GM18520 (cell line): ENCODE measurements around the gene TEC.
"Not testable (repeated sequence)": the region's sequence is repeated elsewhere in the genome, so short reads cannot be mapped to it uniquely, and the experiment has no call there.

ENCODE experiments used
- ATAC-seq: cut with Tn5 transposase; IDR thresholded peaks from one replicate; pipeline ENCODE4 v1.9.1; 2021; ENCODE audit not compliant: unreplicated experiment

Gene TEC

DNA sequence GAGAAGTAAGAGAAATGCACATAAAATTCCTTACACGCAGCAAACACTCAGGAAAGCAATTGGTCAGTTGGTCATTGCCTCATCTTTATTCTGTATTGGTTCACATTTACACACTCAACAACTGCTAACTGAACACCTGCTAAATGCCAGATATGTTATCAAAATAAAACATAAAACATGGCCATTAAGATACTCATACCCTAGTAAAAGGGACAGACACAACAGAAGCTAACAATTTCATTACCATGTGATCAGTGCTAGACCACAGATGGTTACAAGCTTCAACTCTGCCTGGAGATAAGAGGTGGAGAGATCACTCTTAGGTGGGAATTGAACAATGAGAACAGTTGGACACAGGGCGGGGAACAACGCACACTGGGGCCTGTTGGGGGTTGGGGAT, 26.2 kb downstream of the TEC start:
- no peak for ATAC-seq

DNA sequence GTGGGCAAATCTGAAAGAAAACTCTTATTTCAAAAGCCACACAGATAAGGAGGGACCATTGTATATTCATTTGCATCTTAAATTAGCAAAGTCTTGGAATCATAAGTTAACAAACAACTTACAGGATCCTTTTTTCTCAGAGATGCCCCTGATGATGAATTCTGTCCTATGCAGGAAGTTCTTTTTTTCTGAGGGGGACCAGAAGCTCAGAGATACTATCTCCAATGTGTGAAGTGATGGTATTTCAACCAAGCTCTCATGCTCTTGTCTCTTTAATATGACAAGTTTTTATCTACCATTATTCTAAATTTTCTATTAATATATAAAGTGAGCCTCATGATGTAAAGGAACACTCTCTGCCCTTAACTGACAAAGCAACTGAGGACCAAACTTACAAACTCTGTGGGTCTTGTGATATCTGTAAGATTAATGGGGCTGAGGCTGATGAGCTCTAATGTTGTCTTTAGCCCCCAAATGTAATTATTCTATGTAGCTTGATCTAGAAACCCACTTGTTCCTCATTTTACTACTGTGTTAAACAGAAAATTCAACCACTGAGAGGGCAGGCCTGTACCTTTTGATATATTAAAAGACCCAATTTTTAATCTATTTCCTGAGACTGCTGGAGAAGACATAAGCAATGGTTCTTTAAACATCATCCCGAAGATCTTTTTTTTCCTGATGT, 27.0 kb downstream of the TEC start:
- ATAC-seq, result no peak

DNA sequence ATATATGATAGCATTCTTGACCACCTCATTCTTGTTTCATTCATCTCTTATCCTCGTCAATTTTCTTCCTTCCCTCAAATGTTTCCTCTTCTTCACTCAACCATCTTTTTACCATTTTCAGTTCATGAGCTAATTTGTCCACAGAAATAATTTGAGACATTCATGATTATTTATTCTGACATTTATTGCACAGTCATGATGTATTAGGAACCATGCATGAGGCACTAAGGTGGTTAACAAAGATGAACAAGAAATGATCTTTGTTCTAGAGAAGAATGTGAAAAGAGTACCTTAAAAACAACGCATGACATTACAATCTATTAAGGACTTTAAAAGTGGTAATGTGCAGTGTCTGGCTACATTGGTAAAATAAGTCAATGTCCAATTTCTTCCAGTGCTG, 27.9 kb downstream of the TEC start:
- no peak for ATAC-seq

GRCh38 chr4:48237996-48238645, 31.5 kb downstream of the TEC start:
- no peak for ATAC-seq

- ATAC-seq, result no peak
Observed at GRCh38 chr4:48235050-48235449, 34.6 kb downstream of the TEC start.

DNA sequence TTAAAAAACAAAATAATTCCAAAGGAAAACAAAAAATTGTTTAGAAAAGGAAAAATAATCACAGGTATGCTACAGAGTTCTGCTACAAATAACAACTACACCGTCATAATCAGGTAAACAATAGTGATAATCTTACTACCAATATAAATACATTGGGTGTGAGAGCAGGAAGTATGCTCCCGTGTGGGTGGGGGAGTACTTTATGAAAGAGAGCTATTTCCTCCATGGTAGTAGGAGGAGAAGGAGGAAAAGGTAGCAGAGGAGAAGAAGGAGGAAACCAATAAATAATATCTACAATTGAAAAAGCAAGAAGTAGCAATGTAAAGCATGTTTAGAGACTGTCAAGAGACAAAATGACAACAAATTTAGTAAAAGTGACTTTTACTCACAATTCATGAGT, 35.1 kb downstream of the TEC start:
- no peak for ATAC-seq

- ATAC-seq, result no peak
Observed at GRCh38 chr4:48228949-48229348, 40.7 kb downstream of the TEC start.

- ATAC-seq, result no peak
Observed at GRCh38 chr4:48227662-48228061, 42.0 kb downstream of the TEC start.

DNA sequence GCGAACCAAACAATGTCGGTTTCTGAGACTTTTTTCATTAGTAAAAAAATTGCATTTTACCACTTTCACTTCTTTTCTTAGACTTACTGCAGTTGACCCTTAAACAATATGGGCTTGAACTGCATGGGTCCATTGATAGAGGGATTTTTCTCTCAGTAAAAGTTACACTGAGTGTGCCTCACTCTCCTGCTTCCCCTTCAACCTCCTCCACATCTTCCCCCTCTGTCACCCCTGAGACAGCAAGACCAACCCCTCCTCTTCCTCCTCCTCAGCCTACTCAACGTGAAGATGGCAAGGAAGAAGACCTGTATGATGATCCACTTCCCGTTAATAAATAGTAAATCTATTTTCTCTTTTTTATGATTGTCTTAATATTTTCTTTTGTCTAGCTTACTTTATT, 43.4 kb downstream of the TEC start:
- no peak for ATAC-seq

GRCh38 chr4:48225368-48226141, 44.1 kb downstream of the TEC start:
- no peak for ATAC-seq

GRCh38 chr4:48224606-48225005, 45.0 kb downstream of the TEC start:
- no peak for ATAC-seq

GRCh38 chr4:48223633-48224295, 45.9 kb downstream of the TEC start:
- ATAC-seq, result no peak

DNA sequence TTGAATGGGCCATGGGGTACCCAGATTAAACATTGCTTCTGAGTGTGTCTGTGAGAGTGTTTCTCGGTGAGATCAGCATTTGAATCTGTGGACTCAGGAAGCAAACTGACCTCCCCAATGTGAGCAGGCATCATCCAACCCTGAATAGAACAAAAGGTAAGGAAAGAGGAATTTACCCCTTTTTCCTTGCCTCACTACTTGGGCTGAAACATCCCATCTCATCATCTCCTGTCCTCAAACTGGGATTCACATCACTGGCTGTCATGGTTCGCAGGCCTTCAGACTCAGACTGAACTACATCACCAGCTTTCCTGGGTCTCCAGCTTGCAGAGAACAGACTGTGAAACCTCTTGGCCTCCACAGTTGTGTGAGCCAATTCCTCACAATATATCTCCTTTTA, 47.1 kb downstream of the TEC start:
- no peak for ATAC-seq

- not testable (repeated sequence) for ATAC-seq
Observed at GRCh38 chr4:48219430-48219829, 50.2 kb downstream of the TEC start.

DNA sequence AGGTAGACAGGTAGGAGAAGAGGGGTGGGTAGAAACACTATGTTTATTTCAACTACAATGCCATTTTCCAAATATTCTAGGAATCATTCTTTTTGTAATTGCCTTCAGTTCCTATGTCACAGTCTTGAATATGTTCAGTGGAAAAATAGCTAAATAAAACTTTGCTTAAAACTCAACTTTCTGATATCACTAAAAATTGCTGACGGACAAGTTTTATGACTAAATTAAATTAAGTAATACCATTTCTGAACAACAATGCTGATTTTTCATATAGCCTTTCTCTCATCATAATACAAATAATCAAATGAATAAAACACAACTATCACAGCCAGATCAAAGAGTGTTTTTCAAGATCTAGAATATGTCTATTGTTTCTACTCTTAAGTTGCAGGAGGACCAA, 53.1 kb downstream of the TEC start:
- ATAC-seq, result no peak

- ATAC-seq, result no peak
Observed at GRCh38 chr4:48215977-48216376, 53.7 kb downstream of the TEC start.

DNA sequence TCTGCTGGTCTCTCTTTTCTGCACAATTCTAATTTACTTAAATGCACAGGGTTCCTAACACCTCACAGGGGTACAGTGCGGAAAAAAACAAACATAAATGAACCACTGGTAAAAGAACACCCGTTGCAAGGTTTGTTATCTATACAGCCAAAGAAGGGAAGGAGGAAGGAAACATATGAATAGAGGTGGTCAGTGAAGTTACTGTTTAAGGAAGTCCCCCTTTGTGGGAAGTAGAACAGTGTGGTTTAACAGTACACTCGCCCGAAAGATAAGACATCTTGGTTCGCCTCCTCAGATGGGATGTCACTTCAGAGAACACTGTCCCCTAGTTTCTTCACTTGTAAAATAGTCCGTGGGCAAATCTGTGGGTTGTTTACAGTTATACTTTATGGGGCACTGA, 57.5 kb downstream of the TEC start:
- ATAC-seq, result peak; percentile 87

GRCh38 chr4:48210966-48211328, 58.7 kb downstream of the TEC start:
- ATAC-seq, result no peak

- no peak for ATAC-seq
Observed at GRCh38 chr4:48205626-48206025, 64.0 kb downstream of the TEC start.

- ATAC-seq, result no peak
Observed at GRCh38 chr4:48205107-48205506, 64.5 kb downstream of the TEC start.

GRCh38 chr4:48203819-48204218, 65.8 kb downstream of the TEC start:
- peak; percentile 39 for ATAC-seq
